Muscle layer of colon (tissue), 2 donors: ENCODE measurements around the gene MCTP2.
"Not testable (repeated sequence)": the region's sequence is repeated elsewhere in the genome, so short reads cannot be mapped to it uniquely, and the experiment has no call there.

Experiments used
- H3K27ac ChIP-seq: one replicate; pipeline ENCODE4 v1.7.0; 2013; ENCODE audit warnings: low read depth, mild to moderate bottlenecking, low read length, moderate library complexity
- H3K27me3 ChIP-seq, 2 donors: one replicate each; pipeline ENCODE4 v1.7.0; 2013; ENCODE audit warnings: low read length in 2 of 2, mild to moderate bottlenecking in 2 of 2; ENCODE audit not compliant: insufficient read depth in 2 of 2, control insufficient read depth in 1 of 2
- H3K36me3 ChIP-seq: one replicate; pipeline ENCODE4 v1.7.0; 2013; ENCODE audit warnings: mild to moderate bottlenecking, low read length; ENCODE audit not compliant: insufficient read depth
- H3K4me1 ChIP-seq: one replicate; pipeline ENCODE4 v1.7.0; 2013; ENCODE audit warnings: mild to moderate bottlenecking, low read length; ENCODE audit not compliant: insufficient read depth
- H3K4me3 ChIP-seq, 2 donors: one replicate each; pipeline ENCODE4 v1.7.0; 2013; ENCODE audit warnings: low read length in 2 of 2, low read depth in 1 of 2, mild to moderate bottlenecking in 1 of 2, moderate library complexity in 1 of 2
- H3K9ac ChIP-seq: one replicate; pipeline ENCODE4 v1.7.0; 2013; ENCODE audit warnings: low read length
- H3K9me3 ChIP-seq: one replicate; pipeline ENCODE4 v1.7.0; 2013; ENCODE audit warnings: mild to moderate bottlenecking, low read length
- donor health status: abdominal sarcoma.
- donor health status: Adenocarcinoma of cecum.

MCTP2 gene

GRCh38 chr15:94477913-94478553, 246.7 kb downstream of the MCTP2 start:
- Histone ChIP-seq H3K9me3 (no peaks in the 10 kb centered on the region), H3K36me3 (no peaks in the 10 kb centered on the region), H3K27ac (no peak overlapping the region), H3K27me3 (no peaks in the 10 kb centered on the region), H3K4me1 (peaks cover 11% of the 10 kb centered on the region), H3K4me3 (no peak overlapping the region), H3K9ac (no peak overlapping the region)

- no peak overlapping the region for H3K27ac ChIP-seq
- H3K9ac ChIP-seq = no peak overlapping the region
- H3K4me1 ChIP-seq = peaks cover 11% of the 10 kb centered on the region
- no peaks in the 10 kb centered on the region for H3K27me3 ChIP-seq
- no peak overlapping the region for H3K4me3 ChIP-seq
- no peaks in the 10 kb centered on the region for H3K36me3 ChIP-seq
- no peaks in the 10 kb centered on the region for H3K9me3 ChIP-seq
These were observed 247.4 kb downstream of the MCTP2 start for GRCh38 chr15:94478763-94479162.

GRCh38 chr15:94480289-94480834, 249.0 kb downstream of the MCTP2 start:
- Histone ChIP-seq H3K4me1 (peaks cover 11% of the 10 kb centered on the region), H3K9me3 (no peaks in the 10 kb centered on the region), H3K9ac (no peak overlapping the region), H3K27ac (no peak overlapping the region), H3K36me3 (no peaks in the 10 kb centered on the region), H3K27me3 (no peaks in the 10 kb centered on the region), H3K4me3 (no peak overlapping the region)

- Histone ChIP-seq H3K9ac (no peak overlapping the region), H3K27ac (no peak overlapping the region), H3K9me3 (no peaks in the 10 kb centered on the region), H3K4me1 (peaks cover 5% of the 10 kb centered on the region), H3K36me3 (no peaks in the 10 kb centered on the region), H3K27me3 (no peaks in the 10 kb centered on the region), H3K4me3 (no peak overlapping the region)
These were observed 253.9 kb downstream of the MCTP2 start for GRCh38 chr15:94485148-94485719.

DNA sequence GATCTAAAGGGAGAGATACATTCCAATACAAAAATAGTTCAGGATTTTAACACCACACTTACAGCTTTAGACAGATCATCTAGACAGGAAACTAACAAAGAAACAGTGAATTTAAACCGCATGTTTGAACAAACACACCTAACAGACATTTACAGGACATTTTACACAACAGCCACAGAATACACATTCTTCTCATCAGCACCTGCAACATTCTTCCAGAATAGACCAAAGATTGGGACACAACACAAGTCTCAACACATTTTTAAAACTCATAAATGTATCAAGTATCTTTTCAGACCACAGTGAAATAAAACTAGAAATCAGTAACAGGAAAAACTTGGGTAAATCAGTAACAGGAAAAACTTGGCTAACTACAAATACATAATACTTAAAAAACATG, 256.3 kb downstream of the MCTP2 start:
- Histone ChIP-seq H3K9me3 (no peaks in the 10 kb centered on the region), H3K36me3 (no peaks in the 10 kb centered on the region), H3K27ac (no peak overlapping the region), H3K27me3 (no peaks in the 10 kb centered on the region), H3K9ac (no peak overlapping the region), H3K4me1 (no peaks in the 10 kb centered on the region), H3K4me3 (no peak overlapping the region)

DNA sequence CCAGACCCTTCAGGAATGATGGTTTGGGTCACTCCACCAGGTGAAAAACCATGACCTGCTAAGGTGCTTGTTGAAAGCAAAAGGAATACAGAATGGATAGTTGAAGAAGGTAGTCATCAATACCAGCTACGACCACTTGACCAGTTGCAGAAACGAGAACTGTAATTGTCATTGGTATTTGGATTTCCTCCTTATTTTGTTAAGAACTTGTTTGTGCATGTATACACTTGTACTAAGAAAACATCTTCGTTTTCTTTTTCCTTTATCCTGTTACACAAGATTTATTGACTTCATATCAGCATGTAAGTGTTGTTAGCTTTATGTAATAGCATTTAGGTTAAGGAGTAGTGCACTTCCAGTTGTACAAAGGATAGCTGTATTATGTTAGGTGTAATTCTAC, 261.8 kb downstream of the MCTP2 start:
- no peak overlapping the region for H3K4me3 ChIP-seq

GRCh38 chr15:94493586-94493985, 262.2 kb downstream of the MCTP2 start:
- H3K27ac ChIP-seq, H3K4me3 ChIP-seq, H3K9ac ChIP-seq, H3K4me1 ChIP-seq, H3K9me3 ChIP-seq, H3K27me3 ChIP-seq, H3K36me3 ChIP-seq: not testable (repeated sequence)

More for the DNA sequence above, 261.8 kb downstream of the MCTP2 start:
- H3K27ac ChIP-seq = no peak overlapping the region
- no peaks in the 10 kb centered on the region for H3K4me1 ChIP-seq
- H3K9ac ChIP-seq = no peak overlapping the region
- no peaks in the 10 kb centered on the region for H3K27me3 ChIP-seq
- no peaks in the 10 kb centered on the region for H3K36me3 ChIP-seq
- no peaks in the 10 kb centered on the region for H3K9me3 ChIP-seq

GRCh38 chr15:94494732-94495131, 263.4 kb downstream of the MCTP2 start:
- no peak overlapping the region for H3K4me3 ChIP-seq
- no peaks in the 10 kb centered on the region for H3K36me3 ChIP-seq
- no peak overlapping the region for H3K27ac ChIP-seq
- no peak overlapping the region for H3K9ac ChIP-seq
- no peaks in the 10 kb centered on the region for H3K9me3 ChIP-seq
- no peaks in the 10 kb centered on the region for H3K27me3 ChIP-seq
- H3K4me1 ChIP-seq = no peaks in the 10 kb centered on the region

DNA sequence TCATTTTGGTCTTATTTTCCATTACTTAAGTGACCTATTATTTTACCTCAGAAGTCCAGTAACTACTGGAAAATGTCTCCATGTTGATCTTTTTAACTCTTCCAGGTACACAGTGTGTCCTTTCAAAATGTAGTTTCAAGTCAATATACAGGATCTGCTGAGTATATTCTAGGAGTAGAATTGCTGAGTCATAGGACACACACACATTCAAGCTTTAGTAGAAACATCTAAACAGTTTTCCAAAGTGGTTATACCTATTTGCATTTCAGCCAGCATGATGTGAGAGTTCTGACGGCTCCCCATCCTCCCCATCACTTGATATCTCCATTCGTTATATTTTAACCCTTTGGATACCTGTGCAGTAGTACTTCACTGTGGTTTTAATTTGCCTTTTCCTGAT, 271.9 kb downstream of the MCTP2 start:
- no peak overlapping the region for H3K27ac ChIP-seq
- no peaks in the 10 kb centered on the region for H3K36me3 ChIP-seq
- peaks cover 8% of the 10 kb centered on the region for H3K9me3 ChIP-seq
- H3K4me1 ChIP-seq = no peaks in the 10 kb centered on the region
- no peak overlapping the region for H3K4me3 ChIP-seq
- no peak overlapping the region for H3K9ac ChIP-seq
- no peaks in the 10 kb centered on the region for H3K27me3 ChIP-seq

- no peaks in the 10 kb centered on the region for H3K4me1 ChIP-seq
- no peak overlapping the region for H3K4me3 ChIP-seq
- H3K36me3 ChIP-seq = no peaks in the 10 kb centered on the region
- H3K27ac ChIP-seq = no peak overlapping the region
- H3K9me3 ChIP-seq = peaks cover 8% of the 10 kb centered on the region
- no peaks in the 10 kb centered on the region for H3K27me3 ChIP-seq
- no peak overlapping the region for H3K9ac ChIP-seq
These were observed 277.9 kb downstream of the MCTP2 start for GRCh38 chr15:94509259-94509658.

GRCh38 chr15:94522125-94522524, 290.8 kb downstream of the MCTP2 start:
- H3K27ac ChIP-seq = no peak overlapping the region
- no peak overlapping the region for H3K9ac ChIP-seq
- H3K36me3 ChIP-seq = no peaks in the 10 kb centered on the region
- H3K9me3 ChIP-seq = no peaks in the 10 kb centered on the region
- no peak overlapping the region for H3K4me3 ChIP-seq
- no peaks in the 10 kb centered on the region for H3K4me1 ChIP-seq
- H3K27me3 ChIP-seq = no peaks in the 10 kb centered on the region

- H3K27ac ChIP-seq = no peak overlapping the region
These were observed 292.5 kb downstream of the MCTP2 start for GRCh38 chr15:94523873-94524272.

More at GRCh38 chr15:94523873-94524272, 292.5 kb downstream of the MCTP2 start:
- no peak overlapping the region for H3K4me3 ChIP-seq
- H3K27me3 ChIP-seq = no peaks in the 10 kb centered on the region
- H3K9ac ChIP-seq = no peak overlapping the region
- H3K36me3 ChIP-seq = no peaks in the 10 kb centered on the region
- no peaks in the 10 kb centered on the region for H3K4me1 ChIP-seq
- no peaks in the 10 kb centered on the region for H3K9me3 ChIP-seq
